HepG2 (cell line): ENCODE data around the gene WDR62. TPM values are rescaled to one million over a fixed set of nuclear protein-coding genes. Genes with fewer than 3 reads are reported as not detected.

Experiments
- CHD2 ChIP-seq: IDR thresholded peaks from 2 replicates; pipeline ENCODE4 v1.6.1; 2011; ENCODE audit warnings: low read depth, low read length, improper control_type of control experiment
- GFI1 ChIP-seq: sonication (generic); formaldehyde crosslinking; IDR thresholded peaks from 2 replicates; pipeline ENCODE4 v1.5.0; 2020; ENCODE audit warnings: missing genetic modification reagents, mild to moderate bottlenecking, borderline replicate concordance
- HDAC2 ChIP-seq: sonication (generic); formaldehyde crosslinking; IDR thresholded peaks from 2 replicates; pipeline ENCODE4 v1.4.0; 2020; ENCODE audit warnings: missing genetic modification reagents
- KDM3A ChIP-seq: IDR thresholded peaks from 2 replicates; pipeline ENCODE4 v1.6.1; 2018; ENCODE audit warnings: low read depth, missing compliant biosample characterization
- MAFF ChIP-seq: IDR thresholded peaks from 2 replicates; pipeline ENCODE4 v1.6.1; 2011; ENCODE audit warnings: low read depth, low read length, improper control_type of control experiment
- MED8 ChIP-seq: sonication (generic); formaldehyde crosslinking; IDR thresholded peaks from 2 replicates; pipeline ENCODE4 v1.8.1; 2023; ENCODE audit warnings: mild to moderate bottlenecking, missing genetic modification reagents; ENCODE audit not compliant: insufficient replicate concordance
- MIER2 ChIP-seq: IDR thresholded peaks from 2 replicates; pipeline ENCODE4 v1.6.1; 2016; ENCODE audit warnings: missing biosample characterization, missing genetic modification reagents
- MXI1 ChIP-seq: IDR thresholded peaks from 3 replicates; pipeline ENCODE4 v1.6.1; 2012; ENCODE audit warnings: low read depth, low read length, inconsistent platforms, borderline replicate concordance
- NFKB2 ChIP-seq: sonication (generic); formaldehyde crosslinking; IDR thresholded peaks from 2 replicates; pipeline ENCODE4 v1.4.0; 2020; ENCODE audit warnings: missing genetic modification reagents, borderline replicate concordance
- PTBP1 ChIP-seq: fragments of 200-400 bp; formaldehyde crosslinking; IDR thresholded peaks from 2 replicates; pipeline ENCODE4 v1.6.1; 2018; ENCODE audit warnings: low read length, low read depth; ENCODE audit not compliant: poor library complexity, severe bottlenecking
- RORA ChIP-seq: sonication (generic); formaldehyde crosslinking; IDR thresholded peaks from 2 replicates; pipeline ENCODE4 v1.5.0; 2020; ENCODE audit warnings: mild to moderate bottlenecking, missing genetic modification reagents, moderate library complexity
- SMYD3 ChIP-seq: sonication (generic); formaldehyde crosslinking; IDR thresholded peaks from 2 replicates; pipeline ENCODE4 v1.8.1; 2023; ENCODE audit warnings: mild to moderate bottlenecking, missing genetic modification reagents
- SP5 ChIP-seq: IDR thresholded peaks from 2 replicates; pipeline ENCODE4 v1.6.1; 2016; ENCODE audit warnings: low read depth, borderline replicate concordance
- TBP ChIP-seq: sonication (generic); formaldehyde crosslinking; IDR thresholded peaks from 2 replicates; pipeline ENCODE4 v1.5.0; 2020; ENCODE audit warnings: missing genetic modification reagents
- TCF7L2 ChIP-seq: IDR thresholded peaks from 2 replicates; pipeline ENCODE4 v1.6.1; 2011; ENCODE audit warnings: mild to moderate bottlenecking, low read depth, low read length, moderate library complexity
- ZNF446 ChIP-seq: sonication (generic); formaldehyde crosslinking; IDR thresholded peaks from 2 replicates; pipeline ENCODE4 v1.5.0; 2020; ENCODE audit warnings: mild to moderate bottlenecking, missing genetic modification reagents
- ZNF451 ChIP-seq: sonication (generic); formaldehyde crosslinking; IDR thresholded peaks from 2 replicates; pipeline ENCODE4 v1.5.0; 2020; ENCODE audit warnings: mild to moderate bottlenecking, missing genetic modification reagents
- ZNF776 ChIP-seq: sonication (generic); formaldehyde crosslinking; IDR thresholded peaks from 2 replicates; pipeline ENCODE4 v1.4.0; 2020; ENCODE audit warnings: mild to moderate bottlenecking, missing genetic modification reagents
- polyA plus RNA-seq, 8 experiments: library from polyadenylated mRNA; depleted of rRNA in 3 of 8; stranded (reverse) in 7 of 8; unstranded in 1 of 8; fragments of >200 nt; fragmentation: Illumina TruSeq in 4 of 8; extraction: Trizol in 4 of 8; gene quantifications; 2 replicates each; pipeline versions ENCODE4 v1.2.1 to v1.2.3, GENCODE V29; 2011 to 2016; ENCODE audit warnings: low read depth in 4 of 8, missing spikeins in 1 of 8, mixed read lengths in 1 of 8; ENCODE audit not compliant: insufficient read depth in 1 of 8
- total RNA-seq, 5 experiments: library from RNA; depleted of rRNA; stranded (reverse); fragments of >200 nt; fragmentation: Illumina TruSeq; extraction: Trizol; gene quantifications; 2 replicates each; pipeline ENCODE4 v1.2.3, GENCODE V29; 2016; ENCODE audit warnings: low read depth in 1 of 5
- TF ChIP-seq, protein P1 (sequence below): sonication (generic); formaldehyde crosslinking; IDR thresholded peaks from 2 replicates; pipeline ENCODE4 v1.5.1; 2020; ENCODE audit warnings: missing genetic modification reagents, mild to moderate bottlenecking, borderline replicate concordance
- TF ChIP-seq, protein P2 (sequence below): IDR thresholded peaks from 2 replicates; pipeline ENCODE4 v1.6.1; 2012; ENCODE audit warnings: low read length, improper control_type of control experiment
- TF ChIP-seq, protein P3 (sequence below): sonication (generic); formaldehyde crosslinking; IDR thresholded peaks from 2 replicates; pipeline ENCODE4 v1.8.1; 2023; ENCODE audit warnings: missing genetic modification reagents, inconsistent platforms, borderline replicate concordance
- TF ChIP-seq, protein P4 (sequence below): sonication (generic); formaldehyde crosslinking; IDR thresholded peaks from 2 replicates; pipeline ENCODE4 v1.5.0; 2020; ENCODE audit warnings: missing genetic modification reagents
- TF ChIP-seq, protein P5 (sequence below): sonication (generic); formaldehyde crosslinking; IDR thresholded peaks from 2 replicates; pipeline ENCODE4 v1.4.0; 2020; ENCODE audit warnings: mild to moderate bottlenecking, missing genetic modification reagents

The WDR62 gene
- total and polyA plus RNA-seq, 2 of the 13 experiments (the other 11 are each of a cell fraction or from before 2014, with no cell fraction given): 5.8 to 12.5 TPM

DNA sequence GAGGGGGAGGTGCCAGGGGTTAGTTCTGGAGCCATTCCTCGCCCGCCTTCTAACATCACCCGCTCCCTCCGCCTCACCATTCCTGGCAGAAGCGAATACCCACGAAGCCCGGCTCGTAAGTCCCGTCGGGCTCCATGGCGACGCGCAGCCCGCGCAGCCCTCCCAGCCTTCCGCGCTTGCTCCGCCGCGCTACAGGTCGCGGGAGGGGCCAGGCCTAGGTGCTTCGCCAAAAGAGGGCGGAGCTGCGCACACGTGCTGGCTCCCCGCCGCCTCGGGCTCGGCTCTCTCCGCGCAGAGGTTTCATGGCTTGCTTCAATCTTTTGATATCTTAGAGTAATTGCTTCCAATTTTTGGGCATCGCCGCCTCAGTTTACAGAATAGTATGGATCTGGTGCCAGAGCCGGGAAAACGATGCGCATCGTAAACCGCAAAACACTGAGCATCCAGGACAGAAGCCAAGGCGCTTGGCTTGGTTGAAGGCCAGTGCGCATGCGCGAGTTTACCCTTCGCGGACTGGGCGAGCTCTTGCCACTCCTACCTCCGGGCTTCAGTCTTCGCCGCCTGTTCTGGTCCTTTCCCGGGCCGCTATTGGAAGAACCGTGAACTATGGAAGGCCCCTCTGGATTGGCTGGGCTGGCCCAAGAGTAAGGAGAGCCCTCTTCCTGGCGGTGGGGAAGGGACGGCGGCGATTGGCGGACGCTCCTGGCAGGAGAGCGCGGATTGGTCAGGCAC lies 60.2 kb downstream of the WDR62 start, which contains the start of gene POLR2I (continued):
- TF ChIP-seq, protein P1, sequence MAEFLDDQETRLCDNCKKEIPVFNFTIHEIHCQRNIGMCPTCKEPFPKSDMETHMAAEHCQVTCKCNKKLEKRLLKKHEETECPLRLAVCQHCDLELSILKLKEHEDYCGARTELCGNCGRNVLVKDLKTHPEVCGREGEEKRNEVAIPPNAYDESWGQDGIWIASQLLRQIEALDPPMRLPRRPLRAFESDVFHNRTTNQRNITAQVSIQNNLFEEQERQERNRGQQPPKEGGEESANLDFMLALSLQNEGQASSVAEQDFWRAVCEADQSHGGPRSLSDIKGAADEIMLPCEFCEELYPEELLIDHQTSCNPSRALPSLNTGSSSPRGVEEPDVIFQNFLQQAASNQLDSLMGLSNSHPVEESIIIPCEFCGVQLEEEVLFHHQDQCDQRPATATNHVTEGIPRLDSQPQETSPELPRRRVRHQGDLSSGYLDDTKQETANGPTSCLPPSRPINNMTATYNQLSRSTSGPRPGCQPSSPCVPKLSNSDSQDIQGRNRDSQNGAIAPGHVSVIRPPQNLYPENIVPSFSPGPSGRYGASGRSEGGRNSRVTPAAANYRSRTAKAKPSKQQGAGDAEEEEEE (CRISPR knock-in tag): no peak
- TF ChIP-seq TBP (CRISPR knock-in tag) (0 out of 2 replicates have a peak, but pooled peaks have one; percentile 42), GFI1 (CRISPR knock-in tag) (peak; percentile 55), TCF7L2 (no peak), MAFF (no peak), KDM3A (peak; percentile 66; the same call in 1 of the 2 replicates), ZNF776 (CRISPR knock-in tag) (peak; percentile 67; the same call in 1 of the 2 replicates), SMYD3 (CRISPR knock-in tag) (peak; percentile 91), HDAC2 (CRISPR knock-in tag) (peak; percentile 79; the same call in 1 of the 2 replicates), PTBP1 (no peak), MIER2 (CRISPR knock-in tag) (peak; percentile 66; the same call in 1 of the 2 replicates), MED8 (CRISPR knock-in tag) (peak; percentile 91), SP5 (CRISPR knock-in tag) (peak; percentile 98), ZNF451 (CRISPR knock-in tag) (no peak; the same call in 1 of the 2 replicates), MXI1 (peak; percentile 92), CHD2 (no peak), NFKB2 (CRISPR knock-in tag) (peak; percentile 95; the same call in 1 of the 2 replicates), RORA (CRISPR knock-in tag) (no peak), ZNF446 (CRISPR knock-in tag) (peak; percentile 68; the same call in 1 of the 2 replicates)
- TF ChIP-seq, protein P2, sequence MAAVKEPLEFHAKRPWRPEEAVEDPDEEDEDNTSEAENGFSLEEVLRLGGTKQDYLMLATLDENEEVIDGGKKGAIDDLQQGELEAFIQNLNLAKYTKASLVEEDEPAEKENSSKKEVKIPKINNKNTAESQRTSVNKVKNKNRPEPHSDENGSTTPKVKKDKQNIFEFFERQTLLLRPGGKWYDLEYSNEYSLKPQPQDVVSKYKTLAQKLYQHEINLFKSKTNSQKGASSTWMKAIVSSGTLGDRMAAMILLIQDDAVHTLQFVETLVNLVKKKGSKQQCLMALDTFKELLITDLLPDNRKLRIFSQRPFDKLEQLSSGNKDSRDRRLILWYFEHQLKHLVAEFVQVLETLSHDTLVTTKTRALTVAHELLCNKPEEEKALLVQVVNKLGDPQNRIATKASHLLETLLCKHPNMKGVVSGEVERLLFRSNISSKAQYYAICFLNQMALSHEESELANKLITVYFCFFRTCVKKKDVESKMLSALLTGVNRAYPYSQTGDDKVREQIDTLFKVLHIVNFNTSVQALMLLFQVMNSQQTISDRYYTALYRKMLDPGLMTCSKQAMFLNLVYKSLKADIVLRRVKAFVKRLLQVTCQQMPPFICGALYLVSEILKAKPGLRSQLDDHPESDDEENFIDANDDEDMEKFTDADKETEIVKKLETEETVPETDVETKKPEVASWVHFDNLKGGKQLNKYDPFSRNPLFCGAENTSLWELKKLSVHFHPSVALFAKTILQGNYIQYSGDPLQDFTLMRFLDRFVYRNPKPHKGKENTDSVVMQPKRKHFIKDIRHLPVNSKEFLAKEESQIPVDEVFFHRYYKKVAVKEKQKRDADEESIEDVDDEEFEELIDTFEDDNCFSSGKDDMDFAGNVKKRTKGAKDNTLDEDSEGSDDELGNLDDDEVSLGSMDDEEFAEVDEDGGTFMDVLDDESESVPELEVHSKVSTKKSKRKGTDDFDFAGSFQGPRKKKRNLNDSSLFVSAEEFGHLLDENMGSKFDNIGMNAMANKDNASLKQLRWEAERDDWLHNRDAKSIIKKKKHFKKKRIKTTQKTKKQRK: no peak
- TF ChIP-seq, protein P3, sequence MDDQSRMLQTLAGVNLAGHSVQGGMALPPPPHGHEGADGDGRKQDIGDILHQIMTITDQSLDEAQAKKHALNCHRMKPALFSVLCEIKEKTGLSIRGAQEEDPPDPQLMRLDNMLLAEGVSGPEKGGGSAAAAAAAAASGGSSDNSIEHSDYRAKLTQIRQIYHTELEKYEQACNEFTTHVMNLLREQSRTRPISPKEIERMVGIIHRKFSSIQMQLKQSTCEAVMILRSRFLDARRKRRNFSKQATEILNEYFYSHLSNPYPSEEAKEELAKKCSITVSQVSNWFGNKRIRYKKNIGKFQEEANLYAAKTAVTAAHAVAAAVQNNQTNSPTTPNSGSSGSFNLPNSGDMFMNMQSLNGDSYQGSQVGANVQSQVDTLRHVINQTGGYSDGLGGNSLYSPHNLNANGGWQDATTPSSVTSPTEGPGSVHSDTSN (CRISPR knock-in tag): peak; percentile 91
- TF ChIP-seq, protein P4, sequence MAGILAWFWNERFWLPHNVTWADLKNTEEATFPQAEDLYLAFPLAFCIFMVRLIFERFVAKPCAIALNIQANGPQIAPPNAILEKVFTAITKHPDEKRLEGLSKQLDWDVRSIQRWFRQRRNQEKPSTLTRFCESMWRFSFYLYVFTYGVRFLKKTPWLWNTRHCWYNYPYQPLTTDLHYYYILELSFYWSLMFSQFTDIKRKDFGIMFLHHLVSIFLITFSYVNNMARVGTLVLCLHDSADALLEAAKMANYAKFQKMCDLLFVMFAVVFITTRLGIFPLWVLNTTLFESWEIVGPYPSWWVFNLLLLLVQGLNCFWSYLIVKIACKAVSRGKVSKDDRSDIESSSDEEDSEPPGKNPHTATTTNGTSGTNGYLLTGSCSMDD (CRISPR knock-in tag): no peak
- TF ChIP-seq, protein P5, sequence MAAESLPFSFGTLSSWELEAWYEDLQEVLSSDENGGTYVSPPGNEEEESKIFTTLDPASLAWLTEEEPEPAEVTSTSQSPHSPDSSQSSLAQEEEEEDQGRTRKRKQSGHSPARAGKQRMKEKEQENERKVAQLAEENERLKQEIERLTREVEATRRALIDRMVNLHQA (CRISPR knock-in tag): no peak
